HepG2 (cell line): ENCODE data around the gene POLE. TPM values are rescaled to one million over a fixed set of nuclear protein-coding genes. Genes with fewer than 3 reads are reported as not detected.
A peak's percentile ranks its signal among the peaks of the same experiment; 100 is the strongest.

ENCODE experiments used
- ELF1 ChIP-seq: sonication (generic); formaldehyde crosslinking; IDR thresholded peaks from 2 replicates; pipeline ENCODE4 v1.4.0; 2020; ENCODE audit warnings: missing genetic modification reagents
- ETV5 ChIP-seq: IDR thresholded peaks from 2 replicates; pipeline ENCODE4 v1.6.1; 2018; ENCODE audit warnings: missing biosample characterization, missing genetic modification reagents, inconsistent platforms, borderline replicate concordance
- FOXK1 ChIP-seq: sonication (generic); formaldehyde crosslinking; IDR thresholded peaks from 2 replicates; pipeline ENCODE4 v1.4.0; 2020; ENCODE audit warnings: low read depth, missing genetic modification reagents, borderline replicate concordance
- GATAD1 ChIP-seq: IDR thresholded peaks from 2 replicates; pipeline ENCODE4 v1.6.1; 2016; ENCODE audit warnings: missing genetic modification reagents, missing compliant biosample characterization
- GZF1 ChIP-seq: sonication (generic); formaldehyde crosslinking; IDR thresholded peaks from 2 replicates; pipeline ENCODE4 v1.5.1; 2020; ENCODE audit warnings: mild to moderate bottlenecking, missing genetic modification reagents
- HNRNPL ChIP-seq: fragments of 200-400 bp; formaldehyde crosslinking; IDR thresholded peaks from 2 replicates; pipeline ENCODE4 v1.6.1; 2017; ENCODE audit warnings: mild to moderate bottlenecking, low read depth, low read length
- ISX ChIP-seq: sonication (generic); formaldehyde crosslinking; conservative IDR thresholded peaks from 2 replicates; pipeline ENCODE4 v1.5.0; 2020; ENCODE audit warnings: missing genetic modification reagents
- SMC3 ChIP-seq: IDR thresholded peaks from 2 replicates; pipeline ENCODE4 v1.6.1; 2011; ENCODE audit warnings: low read length, improper control_type of control experiment
- SPEN ChIP-seq: sonication (generic); formaldehyde crosslinking; IDR thresholded peaks from 2 replicates; pipeline ENCODE4 v1.5.1; 2020; ENCODE audit warnings: low read depth, mild to moderate bottlenecking, missing genetic modification reagents
- SUZ12 ChIP-seq: fragments of 150-350 bp; IDR thresholded peaks from 2 replicates; pipeline ENCODE4 v1.6.1; 2014; ENCODE audit warnings: low read depth, low read length
- TARDBP ChIP-seq: sonication (generic); formaldehyde crosslinking; IDR thresholded peaks from 2 replicates; pipeline ENCODE4 v1.8.0; 2022; ENCODE audit warnings: mild to moderate bottlenecking, missing genetic modification reagents
- XBP1 ChIP-seq: sonication (generic); formaldehyde crosslinking; IDR thresholded peaks from 2 replicates; pipeline ENCODE4 v1.5.0; 2020; ENCODE audit warnings: missing genetic modification reagents
- XRCC5 ChIP-seq: fragments of 200-400 bp; formaldehyde crosslinking; optimal IDR thresholded peaks from 2 replicates; pipeline ENCODE3; 2017; ENCODE audit warnings: mild to moderate bottlenecking, low read length
- ZNF501 ChIP-seq: sonication (generic); formaldehyde crosslinking; IDR thresholded peaks from 2 replicates; pipeline ENCODE4 v1.5.1; 2020; ENCODE audit warnings: mild to moderate bottlenecking, moderate library complexity, missing genetic modification reagents
- ZNF598 ChIP-seq: sonication (generic); formaldehyde crosslinking; IDR thresholded peaks from 2 replicates; pipeline ENCODE4 v1.5.1; 2020; ENCODE audit warnings: mild to moderate bottlenecking, missing genetic modification reagents, borderline replicate concordance
- ZNF724P ChIP-seq: sonication (generic); formaldehyde crosslinking; IDR thresholded peaks from 2 replicates; pipeline ENCODE4 v1.8.0; 2022; ENCODE audit warnings: missing genetic modification reagents, borderline replicate concordance
- polyA plus RNA-seq, 8 experiments: library from polyadenylated mRNA; depleted of rRNA in 3 of 8; stranded (reverse) in 7 of 8; unstranded in 1 of 8; fragments of >200 nt; fragmentation: Illumina TruSeq in 4 of 8; extraction: Trizol in 4 of 8; gene quantifications; 2 replicates each; pipeline versions ENCODE4 v1.2.1 to v1.2.3, GENCODE V29; 2011 to 2016; ENCODE audit warnings: low read depth in 4 of 8, missing spikeins in 1 of 8, mixed read lengths in 1 of 8; ENCODE audit not compliant: insufficient read depth in 1 of 8
- total RNA-seq, 5 experiments: library from RNA; depleted of rRNA; stranded (reverse); fragments of >200 nt; fragmentation: Illumina TruSeq; extraction: Trizol; gene quantifications; 2 replicates each; pipeline ENCODE4 v1.2.3, GENCODE V29; 2016; ENCODE audit warnings: low read depth in 1 of 5
- TF ChIP-seq, protein P1 (sequence below): sonication (generic); formaldehyde crosslinking; IDR thresholded peaks from 2 replicates; pipeline ENCODE4 v1.4.0; 2020; ENCODE audit warnings: mild to moderate bottlenecking, missing genetic modification reagents
- TF ChIP-seq, protein P2 (sequence below): sonication (generic); formaldehyde crosslinking; IDR thresholded peaks from 2 replicates; pipeline ENCODE4 v1.4.0; 2020; ENCODE audit warnings: missing genetic modification reagents
- TF ChIP-seq, protein P3 (sequence below): sonication (generic); formaldehyde crosslinking; IDR thresholded peaks from 2 replicates; pipeline ENCODE4 v1.5.0; 2020; ENCODE audit warnings: mild to moderate bottlenecking, missing genetic modification reagents
- TF ChIP-seq, protein P4 (sequence below): sonication (generic); formaldehyde crosslinking; IDR thresholded peaks from 2 replicates; pipeline ENCODE4 v1.5.1; 2020; ENCODE audit warnings: mild to moderate bottlenecking, moderate library complexity, missing genetic modification reagents

Gene POLE
- total and polyA plus RNA-seq, 2 of the 13 experiments (the other 11 are each of a cell fraction or from before 2014, with no cell fraction given), result 25.3 to 52.2 TPM

DNA sequence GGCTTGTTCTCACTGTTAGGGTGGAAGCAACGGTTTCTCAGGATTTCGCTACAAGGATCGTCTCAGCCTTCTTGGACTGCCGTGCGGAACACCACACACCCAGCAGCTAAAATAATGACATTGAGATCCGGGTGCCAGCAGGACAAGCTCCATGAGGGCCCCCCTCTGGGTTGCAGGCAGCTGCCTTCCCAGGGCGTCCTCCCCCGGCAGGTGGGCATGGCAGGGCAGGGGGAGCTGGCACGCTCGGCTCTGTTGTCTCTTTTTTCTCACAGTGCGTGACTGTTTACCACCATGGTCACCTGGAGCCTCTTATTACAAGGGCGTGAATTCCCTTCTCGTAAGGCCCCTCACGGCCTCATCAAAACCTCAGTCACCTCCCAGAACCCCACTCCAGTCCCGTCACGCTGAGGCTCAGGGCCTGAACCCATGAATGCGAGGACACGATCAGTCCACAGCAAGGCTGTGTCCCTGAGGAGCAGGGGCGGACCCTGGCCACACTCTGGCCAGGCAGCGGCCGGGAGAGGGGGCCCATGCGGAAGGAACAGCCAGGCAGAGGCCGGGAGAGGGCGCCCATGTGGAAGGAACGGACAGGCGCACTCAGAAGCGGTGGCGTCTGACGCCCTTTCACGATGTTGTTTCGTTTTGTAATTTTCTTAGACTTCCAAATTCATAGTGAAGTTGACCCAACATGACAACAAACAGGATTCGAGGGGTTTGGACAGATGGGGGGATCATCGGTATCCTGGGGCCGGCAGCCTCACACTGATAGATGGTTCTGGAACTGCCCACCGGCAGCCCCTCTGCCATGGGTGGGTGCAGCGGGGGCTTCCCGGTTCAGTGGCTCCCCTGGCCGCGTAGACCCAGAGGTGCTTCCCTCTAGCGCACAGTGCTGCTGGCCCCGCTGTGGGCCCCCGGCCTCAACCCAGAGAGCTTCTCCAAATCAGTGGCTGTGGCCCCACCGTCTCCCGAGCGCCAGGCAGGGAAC lies 86.8 kb downstream of the POLE start (continued):
- TF ChIP-seq XBP1 (CRISPR knock-in tag) (no peak), ETV5 (peak; percentile 73), FOXK1 (peak; percentile 36; the same call in 1 of the 2 replicates), ELF1 (CRISPR knock-in tag) (peak; percentile 80), SUZ12 (no peak), ISX (CRISPR knock-in tag) (no peak), ZNF501 (peak; percentile 57; the same call in 1 of the 2 replicates), SMC3 (peak; percentile 43; the same call in 1 of the 2 replicates), ZNF724P (CRISPR knock-in tag) (0 out of 2 replicates have a peak, but pooled peaks have one; percentile 37), TARDBP (peak; percentile 59; the same call in 1 of the 2 replicates), SPEN (0 out of 2 replicates have a peak, but pooled peaks have one; percentile 32), GATAD1 (peak; percentile 58; the same call in 1 of the 2 replicates), XRCC5 (peak; percentile 83), GZF1 (CRISPR knock-in tag) (0 out of 2 replicates have a peak, but pooled peaks have one; percentile 63), ZNF598 (0 out of 2 replicates have a peak, but pooled peaks have one; percentile 37), HNRNPL (0 out of 2 replicates have a peak, but pooled peaks have one; percentile 38)
- TF ChIP-seq, protein P1, sequence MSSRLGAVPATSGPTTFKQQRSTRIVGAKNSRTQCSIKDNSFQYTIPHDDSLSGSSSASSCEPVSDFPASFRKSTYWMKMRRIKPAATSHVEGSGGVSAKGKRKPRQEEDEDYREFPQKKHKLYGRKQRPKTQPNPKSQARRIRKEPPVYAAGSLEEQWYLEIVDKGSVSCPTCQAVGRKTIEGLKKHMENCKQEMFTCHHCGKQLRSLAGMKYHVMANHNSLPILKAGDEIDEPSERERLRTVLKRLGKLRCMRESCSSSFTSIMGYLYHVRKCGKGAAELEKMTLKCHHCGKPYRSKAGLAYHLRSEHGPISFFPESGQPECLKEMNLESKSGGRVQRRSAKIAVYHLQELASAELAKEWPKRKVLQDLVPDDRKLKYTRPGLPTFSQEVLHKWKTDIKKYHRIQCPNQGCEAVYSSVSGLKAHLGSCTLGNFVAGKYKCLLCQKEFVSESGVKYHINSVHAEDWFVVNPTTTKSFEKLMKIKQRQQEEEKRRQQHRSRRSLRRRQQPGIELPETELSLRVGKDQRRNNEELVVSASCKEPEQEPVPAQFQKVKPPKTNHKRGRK (CRISPR knock-in tag), result 0 out of 2 replicates have a peak, but pooled peaks have one; percentile 28
- TF ChIP-seq, protein P2, sequence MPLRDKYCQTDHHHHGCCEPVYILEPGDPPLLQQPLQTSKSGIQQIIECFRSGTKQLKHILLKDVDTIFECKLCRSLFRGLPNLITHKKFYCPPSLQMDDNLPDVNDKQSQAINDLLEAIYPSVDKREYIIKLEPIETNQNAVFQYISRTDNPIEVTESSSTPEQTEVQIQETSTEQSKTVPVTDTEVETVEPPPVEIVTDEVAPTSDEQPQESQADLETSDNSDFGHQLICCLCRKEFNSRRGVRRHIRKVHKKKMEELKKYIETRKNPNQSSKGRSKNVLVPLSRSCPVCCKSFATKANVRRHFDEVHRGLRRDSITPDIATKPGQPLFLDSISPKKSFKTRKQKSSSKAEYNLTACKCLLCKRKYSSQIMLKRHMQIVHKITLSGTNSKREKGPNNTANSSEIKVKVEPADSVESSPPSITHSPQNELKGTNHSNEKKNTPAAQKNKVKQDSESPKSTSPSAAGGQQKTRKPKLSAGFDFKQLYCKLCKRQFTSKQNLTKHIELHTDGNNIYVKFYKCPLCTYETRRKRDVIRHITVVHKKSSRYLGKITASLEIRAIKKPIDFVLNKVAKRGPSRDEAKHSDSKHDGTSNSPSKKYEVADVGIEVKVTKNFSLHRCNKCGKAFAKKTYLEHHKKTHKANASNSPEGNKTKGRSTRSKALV (CRISPR knock-in tag), result peak; percentile 93
- TF ChIP-seq, protein P3, sequence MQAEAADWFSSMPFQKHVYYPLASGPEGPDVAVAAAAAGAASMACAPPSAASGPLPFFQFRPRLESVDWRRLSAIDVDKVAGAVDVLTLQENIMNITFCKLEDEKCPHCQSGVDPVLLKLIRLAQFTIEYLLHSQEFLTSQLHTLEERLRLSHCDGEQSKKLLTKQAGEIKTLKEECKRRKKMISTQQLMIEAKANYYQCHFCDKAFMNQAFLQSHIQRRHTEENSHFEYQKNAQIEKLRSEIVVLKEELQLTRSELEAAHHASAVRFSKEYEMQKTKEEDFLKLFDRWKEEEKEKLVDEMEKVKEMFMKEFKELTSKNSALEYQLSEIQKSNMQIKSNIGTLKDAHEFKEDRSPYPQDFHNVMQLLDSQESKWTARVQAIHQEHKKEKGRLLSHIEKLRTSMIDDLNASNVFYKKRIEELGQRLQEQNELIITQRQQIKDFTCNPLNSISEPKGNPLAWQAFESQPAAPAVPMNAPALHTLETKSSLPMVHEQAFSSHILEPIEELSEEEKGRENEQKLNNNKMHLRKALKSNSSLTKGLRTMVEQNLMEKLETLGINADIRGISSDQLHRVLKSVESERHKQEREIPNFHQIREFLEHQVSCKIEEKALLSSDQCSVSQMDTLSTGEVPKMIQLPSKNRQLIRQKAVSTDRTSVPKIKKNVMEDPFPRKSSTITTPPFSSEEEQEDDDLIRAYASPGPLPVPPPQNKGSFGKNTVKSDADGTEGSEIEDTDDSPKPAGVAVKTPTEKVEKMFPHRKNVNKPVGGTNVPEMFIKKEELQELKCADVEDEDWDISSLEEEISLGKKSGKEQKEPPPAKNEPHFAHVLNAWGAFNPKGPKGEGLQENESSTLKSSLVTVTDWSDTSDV, result peak; percentile 77; the same call in 1 of the 2 replicates
- TF ChIP-seq, protein P4, sequence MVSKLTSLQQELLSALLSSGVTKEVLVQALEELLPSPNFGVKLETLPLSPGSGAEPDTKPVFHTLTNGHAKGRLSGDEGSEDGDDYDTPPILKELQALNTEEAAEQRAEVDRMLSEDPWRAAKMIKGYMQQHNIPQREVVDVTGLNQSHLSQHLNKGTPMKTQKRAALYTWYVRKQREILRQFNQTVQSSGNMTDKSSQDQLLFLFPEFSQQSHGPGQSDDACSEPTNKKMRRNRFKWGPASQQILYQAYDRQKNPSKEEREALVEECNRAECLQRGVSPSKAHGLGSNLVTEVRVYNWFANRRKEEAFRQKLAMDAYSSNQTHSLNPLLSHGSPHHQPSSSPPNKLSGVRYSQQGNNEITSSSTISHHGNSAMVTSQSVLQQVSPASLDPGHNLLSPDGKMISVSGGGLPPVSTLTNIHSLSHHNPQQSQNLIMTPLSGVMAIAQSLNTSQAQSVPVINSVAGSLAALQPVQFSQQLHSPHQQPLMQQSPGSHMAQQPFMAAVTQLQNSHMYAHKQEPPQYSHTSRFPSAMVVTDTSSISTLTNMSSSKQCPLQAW (CRISPR knock-in tag), result 0 out of 2 replicates have a peak, but pooled peaks have one; percentile 45
